ENCODE measurements around the gene DBN1.

DNA sequence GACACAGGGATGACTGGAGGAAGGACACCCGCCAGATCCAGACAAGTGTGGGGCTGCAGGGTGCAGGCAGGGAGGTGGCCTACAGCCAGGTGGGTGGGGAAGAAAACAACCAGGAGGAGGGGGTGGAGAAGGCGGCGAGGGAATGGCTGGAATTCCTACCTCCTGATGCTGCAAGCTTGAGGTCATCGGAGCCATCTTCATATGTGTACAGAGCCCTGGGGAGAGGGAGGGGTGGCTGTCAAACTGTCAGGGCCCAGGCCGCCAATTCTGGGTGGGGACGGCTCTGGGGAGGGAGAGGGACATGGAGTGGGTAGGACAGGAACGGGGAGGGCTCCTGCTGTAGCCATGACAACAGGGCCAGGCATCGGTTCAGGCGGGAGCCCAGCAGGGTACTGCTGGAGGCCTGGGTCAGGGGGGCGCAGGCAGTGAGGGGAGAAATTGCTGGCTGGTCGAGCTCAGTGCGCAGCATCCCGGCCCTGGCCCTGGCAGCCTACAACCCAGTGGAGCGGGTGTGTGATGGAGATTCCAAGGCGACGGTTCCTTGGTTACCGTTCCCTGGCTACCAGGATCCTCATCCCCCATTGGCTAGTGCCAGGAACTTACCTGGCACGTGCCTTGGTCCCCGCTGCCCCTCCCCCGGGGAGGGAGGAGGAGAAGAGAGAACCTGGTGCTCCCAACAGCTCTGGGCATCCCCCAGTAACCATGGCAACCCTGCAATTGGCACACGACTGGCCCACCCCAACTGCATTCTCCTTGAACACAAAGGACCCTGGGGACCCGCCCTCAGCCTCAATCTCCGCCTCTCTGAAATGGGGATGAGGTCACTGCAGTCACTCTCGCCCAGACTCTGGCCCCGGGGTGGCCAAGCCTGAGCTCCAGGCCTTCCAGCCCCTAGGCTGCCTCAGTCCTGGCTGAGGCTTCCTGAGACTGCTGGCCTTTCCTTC is 4.5 kb downstream of the DBN1 start:
- TF ChIP-seq, protein P1, sequence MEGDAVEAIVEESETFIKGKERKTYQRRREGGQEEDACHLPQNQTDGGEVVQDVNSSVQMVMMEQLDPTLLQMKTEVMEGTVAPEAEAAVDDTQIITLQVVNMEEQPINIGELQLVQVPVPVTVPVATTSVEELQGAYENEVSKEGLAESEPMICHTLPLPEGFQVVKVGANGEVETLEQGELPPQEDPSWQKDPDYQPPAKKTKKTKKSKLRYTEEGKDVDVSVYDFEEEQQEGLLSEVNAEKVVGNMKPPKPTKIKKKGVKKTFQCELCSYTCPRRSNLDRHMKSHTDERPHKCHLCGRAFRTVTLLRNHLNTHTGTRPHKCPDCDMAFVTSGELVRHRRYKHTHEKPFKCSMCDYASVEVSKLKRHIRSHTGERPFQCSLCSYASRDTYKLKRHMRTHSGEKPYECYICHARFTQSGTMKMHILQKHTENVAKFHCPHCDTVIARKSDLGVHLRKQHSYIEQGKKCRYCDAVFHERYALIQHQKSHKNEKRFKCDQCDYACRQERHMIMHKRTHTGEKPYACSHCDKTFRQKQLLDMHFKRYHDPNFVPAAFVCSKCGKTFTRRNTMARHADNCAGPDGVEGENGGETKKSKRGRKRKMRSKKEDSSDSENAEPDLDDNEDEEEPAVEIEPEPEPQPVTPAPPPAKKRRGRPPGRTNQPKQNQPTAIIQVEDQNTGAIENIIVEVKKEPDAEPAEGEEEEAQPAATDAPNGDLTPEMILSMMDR (IDR thresholded peaks at IDR 0.05) = no peak
- TF ChIP-seq POLR2A (IDR thresholded peaks at IDR 0.05) (no peak), EP300 (IDR thresholded peaks at IDR 0.05) (no peak)

Measured in tibial nerve (tissue), 4 donors.